ENCODE data around the gene LIN28A. TPM values are rescaled to one million over a fixed set of nuclear protein-coding genes. Genes with fewer than 3 reads are reported as not detected.

The LIN28A gene
- total and polyA plus RNA-seq, 2 experiments from 2014 or later: 604 to 1,571 TPM

Other genes with a start within 250 kb of the LIN28A start
- not detected in 2 replicates for gene C1orf232, start 241.9 kb upstream of the LIN28A start, total RNA-seq (2014; rRNA removed; shearing (Covaris generic))
- not detected in 2 replicates for gene C1orf232, start 241.9 kb upstream of the LIN28A start, polyA plus RNA-seq (2016; fragmentation: Nextera tagmentation; extraction: Ambion mirVana)
- gene ZNF593, start 240.9 kb upstream of the LIN28A start, total RNA-seq (2014; rRNA removed; shearing (Covaris generic)): 26.2 and 32.6 TPM in 2 replicates
- gene ZNF593, start 240.9 kb upstream of the LIN28A start, polyA plus RNA-seq (2016; fragmentation: Nextera tagmentation; extraction: Ambion mirVana): 108 and 115 TPM in 2 replicates
- gene ZNF593OS, start 239.0 kb upstream of the LIN28A start, total RNA-seq (2014; rRNA removed; shearing (Covaris generic)): not detected in 2 replicates
- 0.68 and 1.1 TPM in 2 replicates for gene ZNF593OS, start 239.0 kb upstream of the LIN28A start, polyA plus RNA-seq (2016; fragmentation: Nextera tagmentation; extraction: Ambion mirVana)
- gene CNKSR1, start 233.3 kb upstream of the LIN28A start, total RNA-seq (2014; rRNA removed; shearing (Covaris generic)): 11.3 and 12.5 TPM in 2 replicates
- gene CNKSR1, start 233.3 kb upstream of the LIN28A start, polyA plus RNA-seq (2016; fragmentation: Nextera tagmentation; extraction: Ambion mirVana): 9.7 and 9.8 TPM in 2 replicates
- gene CATSPER4, start 220.2 kb upstream of the LIN28A start, total RNA-seq (2014; rRNA removed; shearing (Covaris generic)): not detected in 2 replicates
- gene CATSPER4, start 220.2 kb upstream of the LIN28A start, polyA plus RNA-seq (2016; fragmentation: Nextera tagmentation; extraction: Ambion mirVana): 0.31 and 0.35 TPM in 2 replicates
- gene CEP85, start 176.6 kb upstream of the LIN28A start, total RNA-seq (2014; rRNA removed; shearing (Covaris generic)): 26.1 and 36.8 TPM in 2 replicates
- gene CEP85, start 176.6 kb upstream of the LIN28A start, polyA plus RNA-seq (2016; fragmentation: Nextera tagmentation; extraction: Ambion mirVana): 11.6 and 12.8 TPM in 2 replicates
- gene SH3BGRL3, start 130.7 kb upstream of the LIN28A start, total RNA-seq (2014; rRNA removed; shearing (Covaris generic)): 28.9 and 30.9 TPM in 2 replicates
- gene SH3BGRL3, start 130.7 kb upstream of the LIN28A start, polyA plus RNA-seq (2016; fragmentation: Nextera tagmentation; extraction: Ambion mirVana): 370 and 378 TPM in 2 replicates
- gene UBXN11, start 104.2 kb upstream of the LIN28A start, total RNA-seq (2014; rRNA removed; shearing (Covaris generic)): 8.0 and 9.4 TPM in 2 replicates
- gene UBXN11, start 104.2 kb upstream of the LIN28A start, polyA plus RNA-seq (2016; fragmentation: Nextera tagmentation; extraction: Ambion mirVana): 7.3 and 8.3 TPM in 2 replicates
- gene CD52, start 92.9 kb upstream of the LIN28A start, total RNA-seq (2014; rRNA removed; shearing (Covaris generic)): not detected in 2 replicates
- 7.3 and 9.6 TPM in 2 replicates for gene CD52, start 92.9 kb upstream of the LIN28A start, polyA plus RNA-seq (2016; fragmentation: Nextera tagmentation; extraction: Ambion mirVana)
- 10.0 and 18.4 TPM in 2 replicates for gene CRYBG2, start 56.7 kb upstream of the LIN28A start, total RNA-seq (2014; rRNA removed; shearing (Covaris generic))
- gene CRYBG2, start 56.7 kb upstream of the LIN28A start, polyA plus RNA-seq (2016; fragmentation: Nextera tagmentation; extraction: Ambion mirVana): 17.6 and 19.4 TPM in 2 replicates
- gene ZNF683, start 38.1 kb upstream of the LIN28A start, total RNA-seq (2014; rRNA removed; shearing (Covaris generic)): not detected in 2 replicates
- not detected in 2 replicates for gene ZNF683, start 38.1 kb upstream of the LIN28A start, polyA plus RNA-seq (2016; fragmentation: Nextera tagmentation; extraction: Ambion mirVana)
- gene DHDDS, start 21.5 kb downstream of the LIN28A start, total RNA-seq (2014; rRNA removed; shearing (Covaris generic)): 47.2 and 49.5 TPM in 2 replicates
- gene DHDDS, start 21.5 kb downstream of the LIN28A start, polyA plus RNA-seq (2016; fragmentation: Nextera tagmentation; extraction: Ambion mirVana): 26.9 and 32.6 TPM in 2 replicates
- gene HMGN2, start 61.6 kb downstream of the LIN28A start, total RNA-seq (2014; rRNA removed; shearing (Covaris generic)): 330 and 377 TPM in 2 replicates
- 1,101 and 1,122 TPM in 2 replicates for gene HMGN2, start 61.6 kb downstream of the LIN28A start, polyA plus RNA-seq (2016; fragmentation: Nextera tagmentation; extraction: Ambion mirVana)
- 68.6 and 84.2 TPM in 2 replicates for gene RPS6KA1, start 118.9 kb downstream of the LIN28A start, total RNA-seq (2014; rRNA removed; shearing (Covaris generic))
- gene RPS6KA1, start 118.9 kb downstream of the LIN28A start, polyA plus RNA-seq (2016; fragmentation: Nextera tagmentation; extraction: Ambion mirVana): 28.3 and 30.5 TPM in 2 replicates

All from GM23338 (cell line).